RPMI7951 (cell line): Measurements from ENCODE around the gene GFRA3. TPM values are rescaled to one million over a fixed set of nuclear protein-coding genes. Genes with fewer than 3 reads are reported as not detected.

ENCODE experiments used
- DNase-seq: peaks from one replicate; pipeline ENCODE4 v3.0.0-alpha.2; 2012; ENCODE audit warnings: low read depth
- total RNA-seq: library from RNA; depleted of rRNA; stranded (reverse); fragments of >200 nt; shearing (Covaris generic); gene quantifications from 2 replicates; pipeline ENCODE4 v1.2.3, GENCODE V29; 2014

The GFRA3 gene
- total RNA-seq, 1 experiment from 2014 or later, result not detected

- no peak for DNase-seq
Observed at GRCh38 chr5:138246822-138247221, 27.6 kb downstream of the GFRA3 start.

- DNase-seq, result no peak
Observed at GRCh38 chr5:138246334-138246733, 28.1 kb downstream of the GFRA3 start.

GRCh38 chr5:138245717-138246116 lies 28.7 kb downstream of the GFRA3 start:
- DNase-seq, result no peak

GRCh38 chr5:138243794-138244193 lies 30.6 kb downstream of the GFRA3 start:
- DNase-seq, result peak; percentile 59

- no peak for DNase-seq
Observed at GRCh38 chr5:138241688-138242571, 32.5 kb downstream of the GFRA3 start.

- DNase-seq, result no peak
Observed at GRCh38 chr5:138240650-138241385, 33.6 kb downstream of the GFRA3 start.

- DNase-seq, result no peak
Observed at GRCh38 chr5:138238034-138238433, 36.4 kb downstream of the GFRA3 start.

- DNase-seq, result no peak
Observed at GRCh38 chr5:138234651-138235050, 39.8 kb downstream of the GFRA3 start.

GRCh38 chr5:138233280-138233679 lies 41.1 kb downstream of the GFRA3 start:
- no peak for DNase-seq

DNA sequence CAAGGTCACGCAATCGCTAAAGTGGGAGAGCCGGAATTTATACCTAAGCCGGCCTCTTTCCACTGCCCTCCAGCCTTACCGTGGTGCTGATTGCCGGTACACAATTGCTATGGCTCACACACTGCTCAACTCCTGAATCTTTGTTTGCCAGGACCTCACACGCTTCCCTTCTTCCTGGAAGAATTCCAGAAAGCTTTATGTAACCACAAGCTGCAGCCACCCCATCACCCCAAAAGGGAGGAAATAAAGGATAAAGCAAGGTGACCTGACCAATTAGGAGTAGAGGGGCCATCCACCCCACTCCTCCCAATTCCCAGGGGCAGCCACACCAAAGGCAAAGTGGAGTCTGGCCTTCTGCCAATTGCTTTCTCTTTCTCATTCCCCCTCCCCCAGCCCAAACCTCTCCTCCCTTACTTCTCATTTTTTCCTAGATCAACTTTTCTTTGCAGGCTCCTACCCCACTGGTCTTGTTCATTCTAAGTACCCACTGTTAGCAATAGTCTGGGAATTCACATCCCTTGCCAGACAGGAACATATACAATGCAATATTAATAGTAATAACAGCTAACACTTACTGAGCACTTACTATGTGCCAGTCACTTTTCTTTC lies 43.3 kb downstream of the GFRA3 start:
- peak; percentile 41 for DNase-seq

DNA sequence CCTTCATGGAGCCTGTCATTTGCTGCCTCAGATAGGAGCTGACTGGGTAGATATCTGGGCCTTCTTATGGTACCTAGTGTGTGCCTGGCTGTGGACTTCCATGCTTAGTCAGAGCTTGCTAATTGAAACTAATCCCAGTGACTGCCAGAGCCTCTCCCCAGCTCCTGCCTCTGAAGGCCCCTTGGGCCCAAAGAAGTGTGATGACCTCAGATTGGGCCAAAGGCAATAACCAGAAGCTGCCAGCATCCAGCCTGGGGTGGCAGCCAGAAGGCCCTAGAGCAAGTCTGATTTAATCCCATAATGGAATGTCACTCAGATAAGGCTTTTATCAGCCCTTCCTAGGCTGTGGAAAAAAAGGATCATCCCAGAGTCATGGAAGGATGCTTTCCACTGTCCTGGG lies 44.2 kb downstream of the GFRA3 start:
- DNase-seq, result peak; percentile 60

- DNase-seq, result no peak
Observed at GRCh38 chr5:138229387-138229786, 45.0 kb downstream of the GFRA3 start.

- DNase-seq, result no peak
Observed at GRCh38 chr5:138226910-138227309, 47.5 kb downstream of the GFRA3 start.

- no peak for DNase-seq
Observed at GRCh38 chr5:138224712-138225111, 49.7 kb downstream of the GFRA3 start.

GRCh38 chr5:138223532-138223931 lies 50.9 kb downstream of the GFRA3 start:
- no peak for DNase-seq

GRCh38 chr5:138216799-138217198 lies 57.6 kb downstream of the GFRA3 start:
- DNase-seq, result no peak

DNA sequence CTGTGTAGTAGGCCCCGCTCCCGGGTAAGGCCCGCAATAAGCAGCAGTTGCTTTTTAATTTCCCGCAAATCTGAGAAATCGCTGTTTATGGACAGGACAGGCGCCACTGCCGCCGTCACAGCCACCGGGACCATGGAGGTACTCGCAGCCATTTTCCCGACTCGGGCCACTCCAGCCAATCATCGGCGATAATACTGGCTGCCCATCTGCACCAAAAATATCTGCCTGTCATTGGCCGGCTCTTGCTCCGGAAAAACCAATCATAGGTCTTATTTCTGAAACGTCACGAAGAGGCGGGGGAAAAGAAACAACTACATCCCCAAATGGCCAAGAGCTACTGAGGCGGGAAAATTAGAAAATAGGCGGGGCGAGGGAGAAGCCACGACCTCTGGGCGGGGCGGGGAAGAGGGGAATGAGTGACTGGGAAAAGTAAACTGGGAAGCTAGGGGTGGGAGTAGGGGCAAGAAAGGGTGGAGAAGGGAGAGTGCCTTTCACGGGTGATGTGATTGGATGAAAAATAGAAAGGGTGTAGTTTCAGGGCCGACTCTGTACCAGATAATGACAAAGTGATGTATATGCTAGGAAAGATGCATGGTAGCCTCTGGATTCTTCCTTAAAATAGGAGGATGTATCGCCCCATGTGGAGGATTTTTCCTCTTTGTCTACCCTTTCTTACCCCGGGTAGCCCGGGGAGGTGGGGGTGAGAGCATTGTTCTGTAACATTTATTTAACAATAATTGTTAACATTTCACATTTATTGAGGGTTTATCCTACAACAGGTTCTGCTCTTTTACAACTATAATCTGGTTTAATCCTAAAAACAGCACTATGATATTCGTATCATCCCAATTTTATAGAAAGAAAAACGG lies 61.0 kb downstream of the GFRA3 start, which contains the start of gene CDC23:
TSS of gene CDC23 (minus strand) at position 163 of the 869 bp plus-strand sequence. CDS start at position 152, 11 bp downstream.
- DNase-seq, result peak; percentile 98

DNA sequence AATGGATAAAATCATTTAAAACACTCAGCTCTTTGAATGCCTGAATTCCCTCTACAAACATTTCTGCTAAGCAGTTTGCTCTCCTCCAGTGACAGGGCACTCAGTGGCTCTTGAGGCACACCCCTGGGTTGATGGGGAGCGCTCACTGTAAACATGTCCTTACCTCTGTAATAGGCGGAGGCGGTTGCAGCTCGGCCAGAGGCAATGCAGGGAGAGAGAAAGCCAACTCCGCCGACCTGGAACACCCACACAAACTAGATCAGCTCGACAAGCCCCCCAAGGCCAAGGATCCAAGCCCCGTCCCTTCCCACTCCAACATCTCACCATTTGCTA lies 61.6 kb downstream of the GFRA3 start:
- no peak for DNase-seq

GRCh38 chr5:138210985-138211384 lies 63.4 kb downstream of the GFRA3 start:
- no peak for DNase-seq
